Measurements from ENCODE around the gene CCDC122. TPM values are rescaled to one million over a fixed set of nuclear protein-coding genes. Genes with fewer than 3 reads are reported as not detected.

CCDC122 gene
- total and polyA plus RNA-seq, 2 experiments from 2014 or later: 5.3 to 10.3 TPM

DNA sequence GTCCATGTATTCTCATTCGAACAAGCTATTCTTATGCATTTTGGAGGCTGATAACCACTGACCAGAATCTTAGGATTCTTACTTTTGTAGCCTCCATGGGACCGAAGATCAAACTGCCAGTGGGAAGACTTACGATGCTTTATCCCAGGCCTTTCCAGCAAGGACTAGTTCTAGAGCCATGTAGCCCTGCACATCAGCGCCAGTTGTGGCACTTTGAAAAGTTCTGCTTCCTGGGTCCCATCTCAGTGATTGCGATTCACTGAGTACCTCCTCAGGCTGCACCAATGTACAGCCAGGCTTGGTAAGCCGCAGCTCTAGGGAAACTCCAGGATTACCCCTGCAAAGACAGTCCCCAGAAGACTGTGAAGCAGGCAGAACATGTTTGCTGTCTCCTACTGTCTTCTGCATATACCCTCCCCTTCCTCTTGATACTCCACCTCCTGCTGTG is 73.8 kb downstream of the CCDC122 start:
- Histone ChIP-seq H3K27me3 (no peaks in the 10 kb centered on the region), H3K4me1 (ENCODE audit: insufficient read depth) (no peaks in the 10 kb centered on the region), H3K9me3 (ENCODE audit: low read depth) (no peaks in the 10 kb centered on the region), H3K4me2 (no peak overlapping the region), H3K4me3 (no peak overlapping the region), H4K20me1 (ENCODE audit: insufficient read depth, poor library complexity, severe bottlenecking) (no peaks in the 10 kb centered on the region), H3K9me2 (replicated peaks; ENCODE audit: insufficient read depth) (no peaks in the 10 kb centered on the region), H3K36me3 (replicated peaks; ENCODE audit: insufficient read depth, low read depth) (no peaks in the 10 kb centered on the region), H3K79me2 (no peaks in the 10 kb centered on the region), H3K27ac (no peak overlapping the region), H2AFZ (no peak overlapping the region)
- TF ChIP-seq, protein P1, sequence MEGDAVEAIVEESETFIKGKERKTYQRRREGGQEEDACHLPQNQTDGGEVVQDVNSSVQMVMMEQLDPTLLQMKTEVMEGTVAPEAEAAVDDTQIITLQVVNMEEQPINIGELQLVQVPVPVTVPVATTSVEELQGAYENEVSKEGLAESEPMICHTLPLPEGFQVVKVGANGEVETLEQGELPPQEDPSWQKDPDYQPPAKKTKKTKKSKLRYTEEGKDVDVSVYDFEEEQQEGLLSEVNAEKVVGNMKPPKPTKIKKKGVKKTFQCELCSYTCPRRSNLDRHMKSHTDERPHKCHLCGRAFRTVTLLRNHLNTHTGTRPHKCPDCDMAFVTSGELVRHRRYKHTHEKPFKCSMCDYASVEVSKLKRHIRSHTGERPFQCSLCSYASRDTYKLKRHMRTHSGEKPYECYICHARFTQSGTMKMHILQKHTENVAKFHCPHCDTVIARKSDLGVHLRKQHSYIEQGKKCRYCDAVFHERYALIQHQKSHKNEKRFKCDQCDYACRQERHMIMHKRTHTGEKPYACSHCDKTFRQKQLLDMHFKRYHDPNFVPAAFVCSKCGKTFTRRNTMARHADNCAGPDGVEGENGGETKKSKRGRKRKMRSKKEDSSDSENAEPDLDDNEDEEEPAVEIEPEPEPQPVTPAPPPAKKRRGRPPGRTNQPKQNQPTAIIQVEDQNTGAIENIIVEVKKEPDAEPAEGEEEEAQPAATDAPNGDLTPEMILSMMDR (IDR thresholded peaks at IDR 0.05; ENCODE audit: poor library complexity): no peak
- TF ChIP-seq EZH2phosphoT487 (IDR thresholded peaks at IDR 0.05; ENCODE audit: low read depth, severe bottlenecking, unreplicated experiment) (no peak), EZH2 (IDR thresholded peaks at IDR 0.05; ENCODE audit: borderline replicate concordance) (no peak)
- WGBS (ENCODE audit: low lambda C conversion rate, missing lambda C conversion rate): 87% methylated on average over 6 of the region's 6 CpGs
- no peak for DNase-seq (ENCODE audit: low spot score)

DNA sequence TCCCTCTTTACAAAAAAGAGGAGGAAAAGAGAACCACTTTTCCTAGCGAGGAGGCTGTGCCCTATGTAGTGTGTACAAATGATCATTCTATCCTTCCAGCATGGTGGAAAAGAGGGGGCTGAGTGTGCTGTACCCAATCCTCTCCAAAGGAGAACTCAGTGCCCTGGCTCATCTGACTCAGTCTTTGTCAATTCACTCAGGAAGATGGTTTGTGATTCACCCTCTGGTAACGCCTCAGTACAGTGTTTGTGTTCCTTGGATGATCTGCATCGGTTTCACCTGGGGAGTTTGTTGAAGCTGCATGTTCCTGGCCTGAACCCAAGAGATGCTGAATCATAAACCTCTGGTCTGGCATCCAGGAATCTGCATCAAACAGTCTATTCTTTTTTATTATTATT is 74.5 kb downstream of the CCDC122 start:
- DNase-seq (ENCODE audit: low spot score): peak; percentile 45
- no peaks in the 10 kb centered on the region for H3K9me3 ChIP-seq (ENCODE audit: low read depth)
- TF ChIP-seq, protein P1 (IDR thresholded peaks at IDR 0.05; ENCODE audit: poor library complexity): no peak
- no peak for TF ChIP-seq EZH2 (IDR thresholded peaks at IDR 0.05; ENCODE audit: borderline replicate concordance)
- no peak for TF ChIP-seq EZH2phosphoT487 (IDR thresholded peaks at IDR 0.05; ENCODE audit: low read depth, severe bottlenecking, unreplicated experiment)
- no peak overlapping the region for H2AFZ ChIP-seq
- H3K4me3 ChIP-seq: no peak overlapping the region
- H3K79me2 ChIP-seq: no peaks in the 10 kb centered on the region
- no peaks in the 10 kb centered on the region for H3K36me3 ChIP-seq (replicated peaks; ENCODE audit: insufficient read depth, low read depth)
- no peak overlapping the region for H3K27ac ChIP-seq
- WGBS (ENCODE audit: low lambda C conversion rate, missing lambda C conversion rate): 54% methylated on average over 3 of the region's 3 CpGs
- no peaks in the 10 kb centered on the region for H3K27me3 ChIP-seq
- H3K4me1 ChIP-seq (ENCODE audit: insufficient read depth): no peaks in the 10 kb centered on the region
- H3K4me2 ChIP-seq: peak overlapping the region; percentile 13
- H3K9me2 ChIP-seq (replicated peaks; ENCODE audit: insufficient read depth): no peaks in the 10 kb centered on the region
- no peaks in the 10 kb centered on the region for H4K20me1 ChIP-seq (ENCODE audit: insufficient read depth, poor library complexity, severe bottlenecking)

DNA sequence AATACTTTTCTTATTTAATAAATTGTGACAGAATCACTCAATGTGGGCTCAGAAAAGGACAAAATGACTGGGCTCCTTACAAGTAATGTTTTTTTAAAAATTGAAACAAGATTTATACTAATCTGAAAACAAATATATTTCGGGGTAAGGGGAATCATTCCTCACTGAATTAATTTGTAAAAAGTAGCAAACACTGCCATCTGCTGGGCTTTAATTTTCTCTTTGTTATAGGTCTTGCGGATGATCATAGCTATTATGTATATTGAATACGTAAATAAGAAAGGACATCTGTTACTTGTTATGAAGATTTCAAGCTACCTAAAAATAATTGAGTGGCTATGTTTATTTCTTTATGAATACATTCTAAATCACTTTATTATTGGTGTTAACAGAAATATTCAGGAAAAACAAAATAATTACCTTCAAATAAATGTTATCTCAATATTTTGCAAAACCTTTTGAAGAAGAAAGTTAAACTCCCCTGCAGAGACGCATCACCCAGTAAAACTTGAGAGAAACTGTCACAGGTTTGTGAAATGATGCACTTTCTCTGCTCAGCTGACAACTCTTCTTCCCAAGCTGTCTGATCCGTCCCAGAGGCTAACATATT is 75.0 kb downstream of the CCDC122 start:
- Histone ChIP-seq H4K20me1 (ENCODE audit: insufficient read depth, poor library complexity, severe bottlenecking) (no peaks in the 10 kb centered on the region), H3K79me2 (no peaks in the 10 kb centered on the region), H3K36me3 (replicated peaks; ENCODE audit: insufficient read depth, low read depth) (no peaks in the 10 kb centered on the region), H3K4me1 (ENCODE audit: insufficient read depth) (no peaks in the 10 kb centered on the region), H3K27me3 (no peaks in the 10 kb centered on the region), H3K27ac (no peak overlapping the region), H3K4me3 (no peak overlapping the region), H3K4me2 (peak overlapping the region; percentile 30), H3K9me2 (replicated peaks; ENCODE audit: insufficient read depth) (no peaks in the 10 kb centered on the region), H2AFZ (no peak overlapping the region), H3K9me3 (ENCODE audit: low read depth) (no peaks in the 10 kb centered on the region)
- 17% methylated on average over 5 of the region's 5 CpGs for WGBS (ENCODE audit: low lambda C conversion rate, missing lambda C conversion rate)
- peak; percentile 77 for DNase-seq (ENCODE audit: low spot score)
- TF ChIP-seq, protein P1 (IDR thresholded peaks at IDR 0.05; ENCODE audit: poor library complexity): peak; percentile 74
- no peak for TF ChIP-seq EZH2phosphoT487 (IDR thresholded peaks at IDR 0.05; ENCODE audit: low read depth, severe bottlenecking, unreplicated experiment)
